GF-D8 (cell line): ENCODE measurements around the gene COL4A4.

Experiments used
- DNase-seq: peaks from one replicate; lab custom pipeline; 2025; lab: John Stamatoyannopoulos, UW

The COL4A4 gene

DNA sequence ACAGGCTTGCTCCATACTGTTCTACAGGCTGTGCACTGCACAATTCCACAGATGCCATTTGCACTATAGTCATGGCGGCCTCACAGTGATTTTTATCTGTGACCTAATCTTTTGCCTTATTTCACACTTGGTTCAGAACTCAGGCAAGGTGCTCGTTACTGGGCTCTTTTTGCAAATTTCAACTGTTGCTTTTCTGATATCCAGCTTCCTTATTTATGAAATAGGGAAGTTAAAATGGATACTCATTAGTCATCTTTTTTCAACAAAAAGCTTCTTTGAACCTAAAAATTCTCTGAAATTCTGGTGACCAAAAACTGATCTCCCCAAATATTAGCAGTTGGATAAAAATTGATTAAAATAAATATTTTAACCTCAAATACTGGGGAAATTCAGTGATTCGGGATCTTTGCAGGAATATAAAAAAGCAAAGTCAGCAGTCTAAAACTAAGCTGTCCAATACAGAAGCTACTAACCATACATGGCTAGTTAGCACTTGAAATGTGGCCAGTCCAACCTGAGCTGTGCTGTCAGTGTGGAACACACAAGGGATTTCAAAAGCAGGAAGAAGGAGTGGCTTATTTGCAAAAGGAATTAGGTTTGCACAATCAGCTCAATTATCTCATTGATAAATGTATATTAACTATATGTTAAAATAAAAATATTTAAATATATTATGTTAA lies 134.4 kb downstream of the COL4A4 start:
- DNase-seq: peak; percentile 35

DNA sequence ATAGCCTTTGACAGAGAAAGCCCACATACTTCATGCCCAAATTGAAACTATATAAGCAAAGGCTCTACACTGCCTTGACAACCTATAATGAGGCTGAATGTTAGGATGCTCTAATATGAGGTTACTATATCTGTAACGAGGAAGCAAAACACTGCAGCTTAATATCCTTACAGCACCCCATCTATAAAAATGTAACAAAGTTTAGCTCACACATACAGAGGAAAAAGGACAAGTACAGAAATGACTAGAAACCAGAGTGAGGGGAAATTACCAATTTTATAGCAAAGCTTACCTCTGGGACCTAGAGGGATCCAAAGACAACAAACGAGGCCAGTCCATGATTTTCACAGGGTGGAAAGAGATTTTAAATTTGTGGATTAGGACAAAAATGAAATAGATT lies 138.5 kb downstream of the COL4A4 start:
- no peak for DNase-seq

- DNase-seq: no peak
Observed at GRCh38 chr2:227022608-227023007, 141.4 kb downstream of the COL4A4 start.

DNA sequence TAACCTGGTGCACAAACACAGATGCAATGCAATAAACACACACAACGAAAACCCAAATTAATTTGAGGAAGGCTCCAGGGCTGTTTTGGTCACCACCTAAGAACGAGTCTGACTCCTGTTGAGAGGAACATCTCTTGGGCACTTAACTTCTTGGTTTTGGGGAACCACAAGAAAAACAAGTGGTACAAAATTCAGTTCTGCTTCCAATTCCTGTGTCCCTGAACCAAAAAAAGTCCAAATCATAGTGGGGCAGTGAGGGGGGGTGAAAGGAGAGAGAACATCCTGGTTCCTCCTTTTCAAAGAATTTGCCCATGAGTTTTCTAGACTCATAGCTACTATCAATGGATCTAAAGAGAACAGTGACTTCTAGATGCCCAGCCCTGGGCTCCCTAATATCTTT lies 143.6 kb downstream of the COL4A4 start:
- DNase-seq: no peak

- DNase-seq: no peak
Observed at GRCh38 chr2:227016894-227017293, 147.1 kb downstream of the COL4A4 start.

- no peak for DNase-seq
Observed at GRCh38 chr2:227013881-227014280, 150.1 kb downstream of the COL4A4 start.

GRCh38 chr2:227013330-227013729 lies 150.7 kb downstream of the COL4A4 start:
- DNase-seq: no peak

DNA sequence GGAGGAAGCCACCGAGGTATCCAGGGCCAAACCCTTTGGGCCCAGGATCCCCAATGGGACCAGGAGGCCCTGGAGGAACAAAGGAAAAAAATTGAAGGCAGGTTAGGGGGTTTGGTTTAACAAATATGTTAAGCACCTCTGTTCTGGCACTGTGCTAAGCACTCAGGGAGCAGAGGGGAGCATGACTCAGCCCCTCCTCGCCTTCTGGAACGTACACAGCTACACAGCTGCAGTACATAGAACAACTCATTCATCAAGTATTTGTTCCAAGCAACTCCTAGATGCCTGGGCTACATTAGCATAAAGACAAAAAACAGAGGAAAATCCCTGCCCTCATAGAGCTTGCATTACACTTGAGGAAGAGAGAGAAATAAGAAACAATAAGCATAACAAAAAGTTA lies 153.6 kb downstream of the COL4A4 start:
- no peak for DNase-seq

GRCh38 chr2:227007940-227008339 lies 156.1 kb downstream of the COL4A4 start:
- no peak for DNase-seq

DNA sequence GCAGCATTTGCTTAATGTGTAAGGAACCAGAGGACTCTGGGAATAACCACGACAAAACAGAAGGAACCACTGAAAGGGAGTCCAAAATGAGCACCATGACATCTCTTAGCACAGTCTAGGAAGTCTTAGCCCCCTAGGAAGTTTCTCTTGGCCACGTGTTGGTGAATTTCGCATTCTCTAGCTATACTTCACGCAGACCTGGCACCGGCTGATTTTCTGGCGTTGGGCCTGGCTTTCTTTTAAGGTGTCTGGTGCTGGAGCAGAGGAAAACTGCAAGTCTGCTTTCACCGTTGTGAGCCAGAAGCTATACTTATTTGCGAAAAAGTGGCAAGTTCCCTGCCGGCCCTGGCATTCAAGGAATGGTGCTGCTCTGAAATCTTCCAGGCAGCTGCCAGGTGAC lies 156.9 kb downstream of the COL4A4 start:
- no peak for DNase-seq

DNA sequence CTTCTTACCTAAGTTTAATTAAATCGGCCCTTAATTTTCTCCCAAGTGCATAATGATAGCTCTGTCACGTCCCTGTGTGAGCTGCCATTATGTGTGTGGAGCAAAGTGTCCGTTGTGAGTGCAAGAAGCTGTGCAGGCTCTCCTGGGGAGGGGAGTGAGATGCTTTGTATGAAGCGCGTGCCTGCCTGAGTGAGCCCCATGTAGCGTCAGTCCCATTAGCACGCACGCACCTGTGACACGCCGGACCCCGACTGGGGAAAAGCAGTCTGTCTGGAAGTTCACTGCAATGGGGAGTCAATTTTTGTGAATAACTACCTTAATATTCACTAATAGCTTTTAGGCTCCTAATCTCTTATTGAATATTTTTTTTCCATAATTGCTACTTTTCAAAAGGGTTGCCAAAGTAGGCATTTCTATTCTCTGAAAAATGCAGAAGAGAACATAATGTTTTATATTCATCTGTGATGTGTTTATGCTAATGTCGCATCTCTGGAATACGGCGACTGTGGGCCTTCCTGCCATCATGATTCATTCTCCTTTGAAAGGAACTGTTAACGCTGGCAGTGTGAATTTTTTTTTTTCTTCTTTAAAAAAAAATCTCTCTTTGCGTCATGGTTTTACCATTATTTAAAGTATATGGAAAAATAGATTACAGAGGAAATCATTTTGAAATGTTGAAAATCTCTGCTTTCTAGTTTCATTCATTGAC lies 157.7 kb downstream of the COL4A4 start:
- DNase-seq: no peak

- DNase-seq: no peak
Observed at GRCh38 chr2:227004482-227004881, 159.5 kb downstream of the COL4A4 start.

- peak; percentile 8 for DNase-seq
Observed at GRCh38 chr2:227000123-227000522, 163.9 kb downstream of the COL4A4 start.

GRCh38 chr2:226999661-227000060 lies 164.3 kb downstream of the COL4A4 start:
- DNase-seq: peak; percentile 14

DNA sequence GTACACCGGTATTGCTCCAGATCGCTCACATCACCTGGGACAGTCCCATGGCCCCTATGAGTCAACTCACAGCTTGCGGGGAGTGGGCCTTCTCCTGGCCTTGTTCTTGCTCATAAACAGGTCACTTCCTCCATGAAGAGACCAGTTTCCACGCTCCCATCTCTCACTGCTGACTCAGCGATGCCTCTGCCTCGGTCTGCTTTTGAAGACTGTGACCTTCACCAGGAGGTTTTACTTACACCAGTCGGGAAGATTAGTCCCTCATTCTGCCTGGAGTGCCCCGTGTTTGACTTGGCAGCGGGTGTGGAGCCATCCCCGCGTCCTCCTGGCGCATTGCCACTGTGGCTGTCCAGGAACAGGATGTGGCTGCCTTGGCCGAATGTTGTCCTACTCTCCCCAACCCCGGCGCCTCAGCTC lies 168.4 kb downstream of the COL4A4 start:
- no peak for DNase-seq

GRCh38 chr2:226994775-226995174 lies 169.2 kb downstream of the COL4A4 start:
- DNase-seq: no peak

DNA sequence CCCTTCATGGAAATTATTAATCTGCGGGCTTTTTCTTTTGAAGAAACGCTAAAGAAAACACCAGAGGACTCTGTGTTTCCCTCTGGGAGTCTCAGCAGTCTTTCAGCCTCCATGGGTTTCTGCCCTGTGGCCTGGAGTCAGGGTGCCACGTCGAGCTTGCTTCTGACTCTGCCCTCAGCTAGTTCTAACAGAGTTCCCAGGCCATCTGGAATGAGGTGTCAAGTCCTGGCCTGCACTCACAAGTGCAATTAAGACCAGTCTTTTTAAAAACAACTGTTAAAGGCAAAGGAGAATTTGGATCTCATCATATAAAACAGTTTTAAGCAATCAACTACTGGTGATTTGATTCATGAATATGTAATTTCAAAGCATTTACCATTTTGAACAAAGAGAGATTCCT lies 170.8 kb downstream of the COL4A4 start:
- no peak for DNase-seq

DNA sequence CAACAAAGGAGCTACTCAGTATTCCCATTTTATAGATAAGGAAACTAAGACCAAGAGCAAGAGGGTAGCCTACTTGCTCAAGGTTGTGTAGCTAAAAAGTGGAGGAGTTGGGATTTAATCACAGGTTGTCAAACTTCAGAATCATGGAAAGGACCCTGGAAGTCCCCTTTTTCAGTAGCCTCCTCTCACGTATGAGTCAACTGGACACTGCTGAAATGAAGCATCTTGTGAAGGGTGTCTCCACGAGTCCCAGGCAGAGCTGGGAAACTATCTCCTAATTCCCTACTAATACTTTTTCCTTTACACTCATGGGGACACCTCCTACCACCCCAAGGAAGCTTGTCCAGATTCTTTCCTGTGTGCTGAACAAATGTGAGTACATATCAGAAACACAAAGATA lies 172.3 kb downstream of the COL4A4 start:
- no peak for DNase-seq

DNA sequence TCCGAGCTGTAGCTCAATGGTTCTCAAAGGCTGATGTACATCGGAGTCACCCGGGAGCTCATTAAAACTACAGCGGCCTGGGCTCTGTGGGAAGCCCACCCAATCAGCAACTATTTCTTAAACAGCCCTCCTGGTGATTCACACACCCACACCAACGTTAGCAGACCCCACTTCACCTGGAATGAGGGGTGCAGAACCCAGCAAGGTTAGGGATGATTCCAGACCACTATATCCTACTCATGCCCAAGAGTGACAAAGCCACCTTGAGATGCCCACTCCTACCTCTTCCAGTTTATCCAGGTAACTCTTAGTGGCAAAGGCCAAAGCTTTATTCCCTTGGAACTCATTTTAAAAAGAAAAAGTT lies 178.4 kb downstream of the COL4A4 start:
- no peak for DNase-seq

GRCh38 chr2:226984750-226985582 lies 179.0 kb downstream of the COL4A4 start:
- no peak for DNase-seq

- DNase-seq: no peak
Observed at GRCh38 chr2:226983895-226984749, 179.9 kb downstream of the COL4A4 start.

GRCh38 chr2:226981791-226982326 lies 182.1 kb downstream of the COL4A4 start:
- no peak for DNase-seq
